SK-MEL-5 (cell line): ENCODE measurements around the gene EMID1. TPM values are rescaled to one million over a fixed set of nuclear protein-coding genes. Genes with fewer than 3 reads are reported as not detected.

ENCODE experiments used
- DNase-seq: peaks from one replicate; pipeline ENCODE4 v3.0.0-alpha.2; 2016; ENCODE audit warnings: low read depth, low spot score
- in situ Hi-C: cut with HindIII; loops from 2 replicates; pipeline ENCODE4 v1.10.0; 2016; ENCODE audit warnings: low sequenced_read_pairs, high pct_unique_total_duplicates, low pct_unique_long_range_greater_than_20kb
- polyA plus RNA-seq, 2 experiments: library from polyadenylated mRNA; depleted of rRNA; stranded (reverse); fragments of >200 nt; gene quantifications; 2 replicates each; pipeline ENCODE4 v1.2.3, GENCODE V29; 2015
- total RNA-seq: library from RNA; depleted of rRNA; stranded (reverse); fragments of >200 nt; shearing (Covaris generic); gene quantifications from 2 replicates; pipeline ENCODE4 v1.2.3, GENCODE V29; 2014; rRNA removed

The EMID1 gene
- 3.4 and 3.7 TPM in 2 replicates for total RNA-seq
- 4.4 and 5.3 TPM in 2 replicates for polyA plus RNA-seq (2015; cell fraction: cytosol; rRNA removed)
- 4.3 and 10.9 TPM in 2 replicates for polyA plus RNA-seq (2015; cell fraction: nucleus; rRNA removed)

GRCh38 chr22:29205594-29206371 lies at the start of gene EMID1:
Gene EMID1 (plus strand): TSS chr22:29205896. CDS start chr22:29206039, 143 bp downstream.
- peak; percentile 23 for DNase-seq
- in situ Hi-C loops = no loop called here

- no peak for DNase-seq
- in situ Hi-C loops = no loop called here
Measured at GRCh38 chr22:29155966-29156365, 49.7 kb upstream of the EMID1 start.

- peak; percentile 39 for DNase-seq
- in situ Hi-C loops = no loop called here
Measured at GRCh38 chr22:29156507-29156906, 49.2 kb upstream of the EMID1 start.

GRCh38 chr22:29157759-29158535 lies 47.7 kb upstream of the EMID1 start:
- in situ Hi-C loops = no loop called here
- peak; percentile 24 for DNase-seq

- no peak for DNase-seq
- in situ Hi-C loops = no loop called here
Measured at GRCh38 chr22:29158546-29158945, 47.1 kb upstream of the EMID1 start.

- DNase-seq = no peak
- in situ Hi-C loops = no loop called here
Measured at GRCh38 chr22:29163808-29164207, 41.9 kb upstream of the EMID1 start.

GRCh38 chr22:29165321-29166060 lies 40.2 kb upstream of the EMID1 start:
- in situ Hi-C loops = no loop called here

GRCh38 chr22:29166180-29166579 lies 39.5 kb upstream of the EMID1 start:
- DNase-seq = no peak
- in situ Hi-C loops = no loop called here

More at GRCh38 chr22:29165321-29166060, 40.2 kb upstream of the EMID1 start:
- DNase-seq = no peak

- in situ Hi-C loops = no loop called here
- no peak for DNase-seq
Measured at GRCh38 chr22:29167032-29167911, 38.4 kb upstream of the EMID1 start.

GRCh38 chr22:29171721-29172120 lies 34.0 kb upstream of the EMID1 start:
- in situ Hi-C loops = no loop called here

GRCh38 chr22:29172216-29172615 lies 33.5 kb upstream of the EMID1 start:
- no peak for DNase-seq
- in situ Hi-C loops = no loop called here

More at GRCh38 chr22:29171721-29172120, 34.0 kb upstream of the EMID1 start:
- DNase-seq = no peak

GRCh38 chr22:29175312-29175835 lies 30.3 kb upstream of the EMID1 start:
- in situ Hi-C loops = no loop called here
- no peak for DNase-seq

GRCh38 chr22:29183971-29184848 lies 21.5 kb upstream of the EMID1 start:
- DNase-seq = no peak
- in situ Hi-C loops = no loop called here

GRCh38 chr22:29184849-29185490 lies 20.7 kb upstream of the EMID1 start:
- in situ Hi-C loops = no loop called here
- no peak for DNase-seq

- no peak for DNase-seq
- in situ Hi-C loops = no loop called here
Measured at GRCh38 chr22:29186302-29186701, 19.4 kb upstream of the EMID1 start.
